Measurements from ENCODE around the gene B3GNT3. TPM values are rescaled to one million over a fixed set of nuclear protein-coding genes. Genes with fewer than 3 reads are reported as not detected.
A peak's percentile ranks its signal among the peaks of the same experiment; 100 is the strongest.

Gene B3GNT3, protein sequence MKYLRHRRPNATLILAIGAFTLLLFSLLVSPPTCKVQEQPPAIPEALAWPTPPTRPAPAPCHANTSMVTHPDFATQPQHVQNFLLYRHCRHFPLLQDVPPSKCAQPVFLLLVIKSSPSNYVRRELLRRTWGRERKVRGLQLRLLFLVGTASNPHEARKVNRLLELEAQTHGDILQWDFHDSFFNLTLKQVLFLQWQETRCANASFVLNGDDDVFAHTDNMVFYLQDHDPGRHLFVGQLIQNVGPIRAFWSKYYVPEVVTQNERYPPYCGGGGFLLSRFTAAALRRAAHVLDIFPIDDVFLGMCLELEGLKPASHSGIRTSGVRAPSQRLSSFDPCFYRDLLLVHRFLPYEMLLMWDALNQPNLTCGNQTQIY
- total RNA-seq, result 1 to 10 TPM in 1 of 2 donors, under 1 TPM in 1; 0.70 to 1.2 TPM
- 0.18 TPM for polyA plus RNA-seq (2013, experiment 1 of 2)
- not detected for polyA plus RNA-seq (2013, experiment 2 of 2)
- long read RNA-seq, experiment 1, partial matches to known transcripts, result 0 of 1 reads
- long read RNA-seq, experiment 1, other reads (novel, unspliced or antisense), result 0 of 1 reads
- long read RNA-seq, experiment 2, partial matches to known transcripts, result 1 of 6 reads
- long read RNA-seq, experiment 2, other reads (novel, unspliced or antisense), result 2 of 6 reads
- long read RNA-seq, experiment 3, partial matches to known transcripts, result 0 of 3 reads
- long read RNA-seq, experiment 3, other reads (novel, unspliced or antisense), result 0 of 3 reads
- long read RNA-seq, experiment 4, partial matches to known transcripts, result 0 of 2 reads
- long read RNA-seq, experiment 4, other reads (novel, unspliced or antisense), result 1 of 2 reads

DNA sequence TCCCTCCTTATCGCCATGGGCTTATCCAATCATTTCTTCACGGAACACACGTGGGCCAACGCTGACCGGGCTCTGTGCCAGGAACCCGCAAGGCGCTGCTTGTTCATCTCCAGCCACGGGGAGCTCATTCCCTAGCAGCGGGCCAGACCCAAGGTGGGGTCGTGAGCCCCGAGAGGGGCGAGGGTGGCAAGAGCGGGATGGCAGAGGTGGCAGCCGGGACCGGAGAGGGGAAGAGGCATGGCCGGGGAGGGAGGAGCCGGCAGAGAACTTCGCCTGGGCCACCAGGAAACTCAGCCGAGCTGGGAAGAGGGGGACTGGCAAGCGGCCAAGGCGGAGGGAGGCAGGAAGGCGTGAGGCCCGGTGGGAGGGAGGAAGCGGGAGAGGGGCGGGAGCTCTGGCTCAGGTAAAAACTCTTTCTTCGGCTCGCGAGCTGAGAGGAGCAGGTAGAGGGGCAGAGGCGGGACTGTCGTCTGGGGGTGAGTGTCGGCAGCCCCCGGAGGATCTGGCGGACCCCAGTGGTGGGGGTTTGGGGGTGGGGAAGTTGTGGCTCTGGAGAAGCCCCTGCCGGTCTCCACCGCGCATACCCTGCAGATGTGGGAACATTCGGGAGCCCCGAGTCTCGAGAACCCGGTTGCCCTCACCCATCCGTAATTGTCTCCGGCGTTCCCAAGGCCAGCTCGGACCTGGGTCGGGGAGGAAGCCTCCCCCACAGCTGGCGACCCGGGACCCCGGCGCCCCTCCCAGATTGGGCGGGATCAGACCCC, at the start of gene B3GNT3:
Gene B3GNT3 (plus strand): TSS at position 408 of the 764 bp plus-strand sequence. CDS start 12,670 bp downstream, outside the sequence.
- Histone ChIP-seq H3K27ac (ENCODE audit: low read depth, low read length) (no peak within 1 kb of the TSS), H3K9me3 (ENCODE audit: control insufficient read depth, low read length) (no peaks in the 10 kb centered on the region), H3K4me1 (ENCODE audit: control insufficient read depth, insufficient read depth, low read length) (no peaks in the 10 kb centered on the region), H3K4me3 (ENCODE audit: low read length) (peak within 1 kb of the TSS; percentile 66), H3K36me3 (ENCODE audit: control insufficient read depth, insufficient read depth, low read length) (no peaks in the 10 kb centered on the region), H3K27me3 (ENCODE audit: control insufficient read depth, insufficient read depth, low read length, poor library complexity, severe bottlenecking) (peaks cover 23% of the 10 kb centered on the region), H3K9ac (ENCODE audit: extremely low read depth, low read length, poor library complexity, severe bottlenecking) (no peak within 1 kb of the TSS)
- H3K4me1 Mint-ChIP-seq, result no peaks in the 10 kb centered on the region
- TF ChIP-seq, protein P1, sequence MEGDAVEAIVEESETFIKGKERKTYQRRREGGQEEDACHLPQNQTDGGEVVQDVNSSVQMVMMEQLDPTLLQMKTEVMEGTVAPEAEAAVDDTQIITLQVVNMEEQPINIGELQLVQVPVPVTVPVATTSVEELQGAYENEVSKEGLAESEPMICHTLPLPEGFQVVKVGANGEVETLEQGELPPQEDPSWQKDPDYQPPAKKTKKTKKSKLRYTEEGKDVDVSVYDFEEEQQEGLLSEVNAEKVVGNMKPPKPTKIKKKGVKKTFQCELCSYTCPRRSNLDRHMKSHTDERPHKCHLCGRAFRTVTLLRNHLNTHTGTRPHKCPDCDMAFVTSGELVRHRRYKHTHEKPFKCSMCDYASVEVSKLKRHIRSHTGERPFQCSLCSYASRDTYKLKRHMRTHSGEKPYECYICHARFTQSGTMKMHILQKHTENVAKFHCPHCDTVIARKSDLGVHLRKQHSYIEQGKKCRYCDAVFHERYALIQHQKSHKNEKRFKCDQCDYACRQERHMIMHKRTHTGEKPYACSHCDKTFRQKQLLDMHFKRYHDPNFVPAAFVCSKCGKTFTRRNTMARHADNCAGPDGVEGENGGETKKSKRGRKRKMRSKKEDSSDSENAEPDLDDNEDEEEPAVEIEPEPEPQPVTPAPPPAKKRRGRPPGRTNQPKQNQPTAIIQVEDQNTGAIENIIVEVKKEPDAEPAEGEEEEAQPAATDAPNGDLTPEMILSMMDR (conservative IDR thresholded peaks at IDR 0.05), result no peak
- H3K27me3 Mint-ChIP-seq (ENCODE audit: insufficient read depth), result peaks cover 29% of the 10 kb centered on the region
- no peaks in the 10 kb centered on the region for H3K9me3 Mint-ChIP-seq
- peak; percentile 90 for DNase-seq
- no peak within 1 kb of the TSS for H3K27ac Mint-ChIP-seq
- peak within 1 kb of the TSS; percentile 64 for H3K4me3 Mint-ChIP-seq
- 22 to 34% methylated on average over 17 to 50 of the region's 50 CpGs for WGBS, 2 experiments (ENCODE audit: insufficient coverage in 1 of 2, insufficient read length in 1 of 2)
- H3K36me3 Mint-ChIP-seq (ENCODE audit: low read depth), result no peaks in the 10 kb centered on the region

DNA sequence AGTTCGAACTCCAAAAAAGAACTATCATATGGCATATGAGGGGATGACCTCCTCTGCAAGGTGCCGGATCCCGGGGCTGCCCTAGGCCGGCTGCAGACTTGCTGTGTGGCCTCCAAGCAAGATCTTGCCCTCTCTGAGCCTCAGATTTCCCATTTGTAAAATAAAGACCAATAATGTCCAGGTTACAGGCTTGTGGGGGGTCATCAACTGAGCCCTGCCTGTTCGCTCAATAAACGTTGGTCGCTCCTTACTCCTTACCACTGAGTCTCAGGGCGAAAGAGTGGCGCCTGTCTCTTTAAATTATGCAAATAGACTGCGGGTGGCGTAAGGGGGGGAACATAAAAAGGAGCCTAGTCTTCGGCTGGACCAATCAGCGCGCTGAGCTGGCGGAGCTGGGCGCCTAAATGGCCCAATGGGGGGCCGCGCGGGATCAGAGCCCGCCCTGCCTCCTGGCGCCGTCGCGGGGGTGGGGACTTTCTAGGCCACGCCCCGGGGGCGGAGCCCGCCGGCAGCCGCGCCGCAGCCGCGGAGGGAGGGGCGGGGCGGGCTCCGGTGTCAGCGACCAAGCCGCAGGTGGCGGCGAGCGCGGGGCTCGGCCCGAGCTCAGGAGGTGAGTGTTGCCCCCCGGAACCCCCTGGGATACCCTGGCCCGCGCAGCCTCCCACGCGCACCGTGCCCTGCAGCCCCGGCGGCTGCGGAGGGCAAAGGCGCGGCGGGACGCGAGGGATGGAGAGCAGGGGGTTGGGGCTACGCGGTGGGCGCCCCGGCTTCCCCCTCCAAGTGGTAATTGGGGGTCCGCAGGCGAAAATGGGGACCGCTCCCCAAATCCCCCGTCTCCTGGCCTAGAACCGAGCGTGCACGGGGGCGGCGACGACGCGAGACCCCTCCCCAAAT, 47.5 kb upstream of the B3GNT3 start:
- TF ChIP-seq, protein P1 (conservative IDR thresholded peaks at IDR 0.05), result no peak
- H3K27ac ChIP-seq (ENCODE audit: low read depth, low read length), result no peak overlapping the region
- no peaks in the 10 kb centered on the region for H3K4me1 ChIP-seq (ENCODE audit: control insufficient read depth, insufficient read depth, low read length)
- peaks cover 5% of the 10 kb centered on the region for H3K9me3 Mint-ChIP-seq
- peaks cover 4% of the 10 kb centered on the region for H3K27me3 Mint-ChIP-seq (ENCODE audit: insufficient read depth)
- no peaks in the 10 kb centered on the region for H3K27me3 ChIP-seq (ENCODE audit: control insufficient read depth, insufficient read depth, low read length, poor library complexity, severe bottlenecking)
- H3K4me3 Mint-ChIP-seq, result peak overlapping the region; percentile 38
- H3K36me3 Mint-ChIP-seq (ENCODE audit: low read depth), result no peaks in the 10 kb centered on the region
- H3K27ac Mint-ChIP-seq, result no peak overlapping the region
- no peaks in the 10 kb centered on the region for H3K36me3 ChIP-seq (ENCODE audit: control insufficient read depth, insufficient read depth, low read length)
- H3K9ac ChIP-seq (ENCODE audit: extremely low read depth, low read length, poor library complexity, severe bottlenecking), result no peak overlapping the region
- H3K4me3 ChIP-seq (ENCODE audit: low read length), result peak overlapping the region; percentile 73
- peaks cover 1% of the 10 kb centered on the region for H3K9me3 ChIP-seq (ENCODE audit: control insufficient read depth, low read length)
- H3K4me1 Mint-ChIP-seq, result no peaks in the 10 kb centered on the region
- peak; percentile 96 for DNase-seq
- WGBS, 2 experiments (ENCODE audit: insufficient coverage in 1 of 2, insufficient read length in 1 of 2), result 7 to 20% methylated on average over 27 to 75 of the region's 75 CpGs

All from endodermal cell (in vitro differentiated cells).